Activated CD4-positive, alpha-beta T cell treated with anti-CD3 and anti-CD28 coated beads, Interleukin-2, amount 50 U/mL, for 24 hours (primary cell): ENCODE measurements around the gene COPZ1.
"Not testable (repeated sequence)": the region's sequence is repeated elsewhere in the genome, so short reads cannot be mapped to it uniquely, and the experiment has no call there.

Experiments used
- DNase-seq, 2 donors: peaks; one replicate each; pipeline ENCODE4 v3.0.0-alpha.2; 2020; ENCODE audit warnings: low read depth in 1 of 2, low spot score in 1 of 2

COPZ1 gene

GRCh38 chr12:54331461-54331860, 6.5 kb downstream of the COPZ1 start:
- no peak for DNase-seq

GRCh38 chr12:54333420-54334034, 8.6 kb downstream of the COPZ1 start:
- DNase-seq, result no peak

GRCh38 chr12:54337280-54337842, 12.4 kb downstream of the COPZ1 start:
- no peak for DNase-seq

- no peak for DNase-seq
These were observed 13.1 kb downstream of the COPZ1 start for GRCh38 chr12:54337854-54338650.

- DNase-seq, result no peak
These were observed 13.9 kb downstream of the COPZ1 start for GRCh38 chr12:54338698-54339296.

- DNase-seq, result no peak
These were observed 15.9 kb downstream of the COPZ1 start for GRCh38 chr12:54340846-54341245.

- DNase-seq, result no peak
These were observed 16.7 kb downstream of the COPZ1 start for GRCh38 chr12:54341378-54342300.

- no peak for DNase-seq
These were observed 24.1 kb downstream of the COPZ1 start for GRCh38 chr12:54349036-54349435.

- no peak for DNase-seq
These were observed 24.7 kb downstream of the COPZ1 start for GRCh38 chr12:54349679-54350078.

GRCh38 chr12:54350743-54351142, 25.8 kb downstream of the COPZ1 start:
- DNase-seq, result no peak

GRCh38 chr12:54351341-54351740, 26.4 kb downstream of the COPZ1 start:
- DNase-seq, result no peak

- DNase-seq, result peak; percentile 11 to 26
These were observed 27.1 kb downstream of the COPZ1 start for GRCh38 chr12:54352022-54352531.

GRCh38 chr12:54352891-54353874, 28.3 kb downstream of the COPZ1 start:
- no peak for DNase-seq

- DNase-seq, result not testable (repeated sequence)
These were observed 29.3 kb downstream of the COPZ1 start for GRCh38 chr12:54354271-54354670.

- no peak for DNase-seq
These were observed 30.3 kb downstream of the COPZ1 start for GRCh38 chr12:54355104-54355815.

GRCh38 chr12:54356228-54356627, 31.3 kb downstream of the COPZ1 start:
- no peak for DNase-seq

- DNase-seq, result no peak
These were observed 32.0 kb downstream of the COPZ1 start for GRCh38 chr12:54356951-54357356.

- DNase-seq, result no peak
These were observed 32.7 kb downstream of the COPZ1 start for GRCh38 chr12:54357506-54358190.
